Naive B cell (primary cell): ENCODE results near the gene MAPK12. TPM values are rescaled to one million over a fixed set of nuclear protein-coding genes. Genes with fewer than 3 reads are reported as not detected.

Experiments used
- ATAC-seq, 2 donors: fragments of 150-1000 bp; cut with Tn5 transposase; 2 replicates each; pipeline ENCODE4 v1.10.0; 2021; ENCODE audit warnings: low read depth in 2 of 2, mild to moderate bottlenecking in 2 of 2, moderate library complexity in 2 of 2
- DNase-seq: peaks from one replicate; pipeline ENCODE4 v3.0.0; 2022
- H3K27ac Mint-ChIP-seq, 6 donors: one replicate each; pipeline ENCODE4 v1.8.0; 2020 to 2022; ENCODE audit warnings: mild to moderate bottlenecking in 6 of 6, mixed read lengths in 6 of 6, moderate library complexity in 5 of 6, inconsistent platforms in 2 of 6
- H3K27me3 Mint-ChIP-seq, 3 donors: one replicate each; pipeline ENCODE4 v1.8.0; 2021 to 2022; ENCODE audit warnings: mixed read lengths in 3 of 3, mild to moderate bottlenecking in 1 of 3
- H3K36me3 Mint-ChIP-seq, 2 donors: one replicate each; pipeline ENCODE4 v1.8.0; 2020 to 2022; ENCODE audit warnings: mixed read lengths in 2 of 2, inconsistent platforms in 1 of 2, mild to moderate bottlenecking in 1 of 2
- H3K4me1 Mint-ChIP-seq, 3 donors: one replicate each; pipeline ENCODE4 v1.8.0; 2020 to 2022; ENCODE audit warnings: mixed read lengths in 3 of 3, inconsistent platforms in 1 of 3, mild to moderate bottlenecking in 1 of 3, moderate library complexity in 1 of 3
- H3K4me3 Mint-ChIP-seq, 8 donors: one replicate each; pipeline ENCODE4 v1.8.0; 2020 to 2022; ENCODE audit warnings: mild to moderate bottlenecking in 8 of 8, mixed read lengths in 8 of 8, moderate library complexity in 8 of 8, inconsistent platforms in 2 of 8
- H3K9me3 Mint-ChIP-seq, 7 donors: one replicate each; pipeline ENCODE4 v1.8.0; 2020 to 2022; ENCODE audit warnings: mixed read lengths in 7 of 7, mild to moderate bottlenecking in 5 of 7, inconsistent platforms in 2 of 7, moderate library complexity in 1 of 7
- polyA plus RNA-seq, 6 donors: library from polyadenylated mRNA; unstranded; fragments of 300-500 nt; fragmentation: Illumina TruSeq; gene quantifications; one replicate each; pipeline ENCODE4 v1.2.3, GENCODE V29; 2021; ENCODE audit warnings: low read depth in 6 of 6

MAPK12 gene
- polyA plus RNA-seq, 6 donors from 2014 or later, result 0.04 to 0.19 (median 0.09) TPM; not detected in 1

GRCh38 chr22:50218153-50218995 is 43.1 kb downstream of the MAPK12 start:
- ATAC-seq (peak in 1 of 2 donors; percentile 19), DNase-seq (no peak)
- peak overlapping the region in 1 of 6 donors; percentile 7 for H3K27ac Mint-ChIP-seq
- H3K27me3 Mint-ChIP-seq, result no peaks in the 10 kb centered on the region
- H3K9me3 Mint-ChIP-seq, result no peaks in the 10 kb centered on the region
- peaks cover 0 to 12% of the 10 kb centered on the region in 2 donors for H3K36me3 Mint-ChIP-seq
- H3K4me1 Mint-ChIP-seq, result peaks cover 6 to 15% (median 12%) of the 10 kb centered on the region in 3 donors
- no peak overlapping the region for H3K4me3 Mint-ChIP-seq

DNA sequence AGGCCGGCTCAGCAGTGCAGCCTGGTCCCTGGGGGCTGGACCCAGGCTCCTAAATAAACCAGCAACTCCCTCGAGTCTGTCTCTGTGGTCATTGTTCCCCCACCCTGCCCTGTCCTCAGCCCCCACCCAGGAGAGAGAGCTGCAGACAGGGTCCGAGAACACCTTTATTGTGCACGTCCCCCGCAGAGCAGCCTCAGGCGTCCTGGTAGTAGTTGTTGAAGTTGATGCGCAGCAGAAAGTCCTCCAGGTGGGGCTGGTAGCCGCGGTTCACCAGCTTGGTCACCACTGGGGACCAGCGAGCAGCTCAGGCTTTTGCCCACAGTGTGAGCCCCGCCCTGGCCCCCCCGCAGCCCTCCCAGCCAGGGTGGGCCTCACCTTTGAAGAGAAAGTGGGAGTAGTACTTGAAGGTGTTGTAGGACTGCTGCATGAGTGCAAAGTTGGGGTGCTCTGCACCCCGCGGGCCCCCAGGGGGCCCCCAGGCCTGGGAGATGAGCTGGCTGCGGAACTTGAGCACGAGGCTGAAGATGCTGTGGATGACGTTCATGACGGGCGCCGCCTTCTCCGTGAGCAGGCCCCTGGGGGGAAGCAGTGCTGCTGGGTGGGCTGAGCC is 43.8 kb downstream of the MAPK12 start:
- DNase-seq, result no peak
- no peak overlapping the region for H3K27ac Mint-ChIP-seq

GRCh38 chr22:50216684-50217520 is 44.6 kb downstream of the MAPK12 start:
- H3K36me3 Mint-ChIP-seq, result peaks cover 0 to 22% of the 10 kb centered on the region in 2 donors

More for the DNA sequence above, 43.8 kb downstream of the MAPK12 start:
- peaks cover 9 to 23% (median 17%) of the 10 kb centered on the region in 3 donors for H3K4me1 Mint-ChIP-seq
- peak overlapping the region in 1 of 8 donors; percentile 65 for H3K4me3 Mint-ChIP-seq
- ATAC-seq, result peak; percentile 23 to 29
- H3K9me3 Mint-ChIP-seq, result no peaks in the 10 kb centered on the region
- peaks cover 0 to 19% of the 10 kb centered on the region in 2 donors for H3K36me3 Mint-ChIP-seq
- no peaks in the 10 kb centered on the region for H3K27me3 Mint-ChIP-seq

GRCh38 chr22:50216055-50216683 is 45.3 kb downstream of the MAPK12 start:
- H3K27me3 Mint-ChIP-seq, result no peaks in the 10 kb centered on the region
- H3K27ac Mint-ChIP-seq, result peak overlapping the region in 4 of 6 donors; percentile 39 to 75 (median 48)
- H3K36me3 Mint-ChIP-seq, result peaks cover 0 to 22% of the 10 kb centered on the region in 2 donors
- H3K4me1 Mint-ChIP-seq, result peaks cover 12 to 25% (median 19%) of the 10 kb centered on the region in 3 donors
- ATAC-seq (no peak), DNase-seq (no peak)
- peak overlapping the region in 1 of 8 donors; percentile 51 for H3K4me3 Mint-ChIP-seq
- H3K9me3 Mint-ChIP-seq, result no peaks in the 10 kb centered on the region

More at GRCh38 chr22:50216684-50217520, 44.6 kb downstream of the MAPK12 start:
- H3K27me3 Mint-ChIP-seq, result no peaks in the 10 kb centered on the region
- peak overlapping the region in 1 of 8 donors; percentile 65 for H3K4me3 Mint-ChIP-seq
- no peaks in the 10 kb centered on the region for H3K9me3 Mint-ChIP-seq
- ATAC-seq (no peak), DNase-seq (no peak)
- peaks cover 12 to 25% (median 19%) of the 10 kb centered on the region in 3 donors for H3K4me1 Mint-ChIP-seq
- no peak overlapping the region for H3K27ac Mint-ChIP-seq

- no peak for DNase-seq
- H3K27me3 Mint-ChIP-seq, result no peaks in the 10 kb centered on the region
These were observed 46.0 kb downstream of the MAPK12 start for GRCh38 chr22:50215297-50216054.

DNA sequence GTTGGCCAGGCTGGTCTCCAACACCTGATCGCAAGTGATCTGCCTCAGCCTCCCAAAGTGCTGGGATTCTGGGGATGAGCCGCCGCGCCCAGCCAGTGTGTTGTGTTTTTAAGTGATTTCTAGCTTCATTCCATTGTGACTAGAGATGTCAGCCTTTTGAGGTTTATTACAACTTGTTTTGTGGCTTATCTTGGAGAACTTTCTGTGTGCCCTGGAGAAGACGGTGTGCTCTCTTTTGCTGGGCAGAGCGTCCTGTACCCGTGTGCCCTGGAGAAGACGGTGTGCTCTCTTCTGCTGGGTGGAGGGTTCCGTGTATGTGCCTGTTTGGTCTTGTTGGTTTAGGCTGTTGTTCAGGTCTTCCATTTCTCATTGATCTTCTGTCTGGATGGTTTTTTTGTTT is 48.2 kb downstream of the MAPK12 start:
- no peaks in the 10 kb centered on the region for H3K27me3 Mint-ChIP-seq
- peak overlapping the region in 1 of 6 donors; percentile 72 for H3K27ac Mint-ChIP-seq
- no peak for ATAC-seq
- H3K4me3 Mint-ChIP-seq, result no peak overlapping the region
- H3K4me1 Mint-ChIP-seq, result peaks cover 17 to 33% (median 23%) of the 10 kb centered on the region in 3 donors
- no peaks in the 10 kb centered on the region for H3K9me3 Mint-ChIP-seq
- peaks cover 5 to 29% of the 10 kb centered on the region in 2 donors for H3K36me3 Mint-ChIP-seq
- no peak for DNase-seq

More at GRCh38 chr22:50215297-50216054, 46.0 kb downstream of the MAPK12 start:
- Mint-ChIP-seq H3K36me3 (peaks cover 0 to 22% of the 10 kb centered on the region in 2 donors), H3K4me1 (peaks cover 12 to 25% (median 19%) of the 10 kb centered on the region in 3 donors), H3K27ac (peak overlapping the region in 4 of 6 donors; percentile 39 to 75 (median 58)), H3K9me3 (no peaks in the 10 kb centered on the region), H3K4me3 (peak overlapping the region in 1 of 8 donors; percentile 51)
- no peak for ATAC-seq

DNA sequence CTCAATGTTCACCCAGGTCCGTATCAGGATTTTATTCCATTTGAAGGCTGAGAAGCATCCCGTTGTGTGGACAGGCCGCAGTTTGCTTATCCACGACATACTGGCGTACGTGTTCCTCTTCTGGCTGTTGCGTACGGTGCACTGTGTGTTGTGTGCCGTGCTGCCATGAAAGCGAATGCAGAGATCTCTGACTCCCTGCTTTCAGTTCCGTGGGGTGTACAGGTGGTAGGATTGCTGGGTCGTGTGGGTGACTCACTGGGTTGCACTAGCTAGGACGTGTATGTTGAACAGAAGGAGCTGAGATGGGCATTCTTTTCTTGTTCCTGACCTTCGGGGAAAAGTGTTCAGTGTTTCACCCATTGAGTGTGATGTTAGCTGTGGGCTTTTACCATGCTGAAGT is 50.3 kb downstream of the MAPK12 start:
- Mint-ChIP-seq H3K27ac (peak overlapping the region in 1 of 6 donors; percentile 85), H3K9me3 (no peaks in the 10 kb centered on the region), H3K4me3 (no peak overlapping the region), H3K36me3 (peaks cover 5 to 29% of the 10 kb centered on the region in 2 donors), H3K4me1 (peaks cover 24 to 34% (median 32%) of the 10 kb centered on the region in 3 donors), H3K27me3 (no peaks in the 10 kb centered on the region)
- no peak for ATAC-seq
- DNase-seq, result no peak

DNA sequence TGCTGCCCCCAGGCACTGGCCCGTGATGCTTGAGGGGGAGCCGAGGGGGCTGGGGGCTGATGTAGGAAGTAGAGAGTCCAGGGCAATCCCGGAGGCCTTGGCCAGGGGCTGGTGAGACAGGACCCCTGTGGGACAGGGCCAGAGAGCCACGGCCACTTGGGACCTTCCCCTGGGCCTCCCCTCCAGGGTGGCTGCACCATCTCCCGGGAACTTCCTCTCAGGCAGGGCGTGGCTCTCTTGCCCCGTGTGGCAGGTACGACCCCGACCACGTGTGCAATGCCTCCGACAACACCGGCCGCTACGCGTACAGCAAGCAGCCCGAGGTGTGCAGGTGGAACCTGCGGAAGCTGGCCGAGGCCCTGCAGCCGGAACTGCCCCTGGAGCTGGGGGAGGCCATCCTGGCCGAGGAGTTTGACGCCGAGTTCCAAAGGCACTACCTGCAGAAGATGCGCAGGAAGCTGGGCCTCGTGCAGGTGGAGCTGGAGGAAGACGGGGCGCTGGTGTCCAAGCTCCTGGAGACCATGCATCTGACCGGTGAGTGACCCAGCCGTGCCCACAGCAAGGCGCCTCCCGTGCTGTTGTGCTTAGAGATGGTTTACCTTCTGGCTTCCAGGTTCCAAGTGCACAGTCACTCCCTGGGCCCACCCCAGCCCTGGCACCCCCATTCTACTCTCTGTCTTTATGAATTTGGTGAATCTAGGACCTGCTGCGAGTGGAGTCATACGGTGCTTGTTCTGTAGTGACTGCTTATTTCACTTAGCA is 50.9 kb downstream of the MAPK12 start:
- DNase-seq, result no peak
- no peak overlapping the region for H3K4me3 Mint-ChIP-seq
- H3K27me3 Mint-ChIP-seq, result no peaks in the 10 kb centered on the region
- no peak for ATAC-seq
- H3K4me1 Mint-ChIP-seq, result peaks cover 24 to 34% (median 32%) of the 10 kb centered on the region in 3 donors
- no peaks in the 10 kb centered on the region for H3K9me3 Mint-ChIP-seq
- H3K27ac Mint-ChIP-seq, result peak overlapping the region in 3 of 6 donors; percentile 54 to 88 (median 85)
- peaks cover 5 to 29% of the 10 kb centered on the region in 2 donors for H3K36me3 Mint-ChIP-seq

- DNase-seq, result peak; percentile 69
- peaks cover 7 to 29% of the 10 kb centered on the region in 2 donors for H3K36me3 Mint-ChIP-seq
- ATAC-seq, result peak; percentile 50 to 75
- H3K27ac Mint-ChIP-seq, result peak overlapping the region in 5 of 6 donors; percentile 23 to 90 (median 71)
- H3K4me1 Mint-ChIP-seq, result peaks cover 25 to 33% (median 32%) of the 10 kb centered on the region in 3 donors
- peak overlapping the region in 1 of 8 donors; percentile 6 for H3K4me3 Mint-ChIP-seq
- no peaks in the 10 kb centered on the region for H3K9me3 Mint-ChIP-seq
- H3K27me3 Mint-ChIP-seq, result no peaks in the 10 kb centered on the region
These were observed 51.6 kb downstream of the MAPK12 start for GRCh38 chr22:50209893-50210292.

DNA sequence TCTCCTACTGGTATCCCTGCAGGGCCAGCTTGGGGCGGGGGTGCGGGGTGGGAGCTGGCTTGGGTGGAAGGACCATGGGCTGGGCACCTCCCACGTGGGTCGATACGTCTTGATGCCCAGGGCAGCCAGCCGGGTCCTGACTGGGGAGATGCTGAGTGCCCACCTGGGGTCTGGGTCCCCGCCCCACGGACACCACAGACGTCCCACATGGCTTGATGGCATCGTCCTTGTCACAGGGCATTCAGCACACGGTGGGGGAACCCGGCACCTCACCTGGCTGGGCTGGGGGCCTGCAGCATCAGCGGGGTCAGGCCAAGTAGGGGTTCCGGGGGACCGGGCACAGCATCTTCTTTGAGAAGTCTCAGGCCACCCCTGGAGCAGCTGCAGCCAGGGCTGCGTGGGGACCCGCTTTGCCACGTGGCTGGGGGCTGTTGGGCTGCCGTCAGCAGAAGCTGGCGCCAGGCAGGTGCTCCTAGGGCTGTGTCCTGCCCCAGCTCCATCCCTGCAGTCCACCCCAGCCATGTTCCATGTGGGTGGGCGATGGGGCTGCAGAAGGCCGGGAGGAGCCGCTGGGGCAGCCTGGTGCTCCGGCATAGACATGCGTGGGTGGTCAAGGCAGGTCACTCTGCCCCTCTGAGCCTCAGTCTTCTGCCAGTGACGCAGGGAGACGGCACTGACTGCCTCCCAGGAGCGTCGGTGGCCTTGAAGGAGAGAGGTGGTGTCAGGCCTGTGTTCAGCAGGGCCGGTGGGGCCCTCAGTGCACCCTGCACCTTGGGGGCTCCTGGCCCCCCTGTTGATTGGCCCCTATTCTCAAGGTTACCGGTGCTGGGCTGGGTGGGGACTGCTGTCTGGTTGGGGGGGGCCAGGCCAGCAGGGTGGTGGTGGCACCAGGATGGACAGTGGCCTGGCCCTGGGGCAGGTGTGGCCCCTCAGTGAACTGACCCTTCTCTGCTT is 52.3 kb downstream of the MAPK12 start:
- Mint-ChIP-seq H3K27ac (peak overlapping the region; percentile 23 to 90 (median 78)), H3K4me1 (peaks cover 26 to 33% (median 33%) of the 10 kb centered on the region in 3 donors), H3K36me3 (peaks cover 10 to 29% of the 10 kb centered on the region in 2 donors), H3K9me3 (no peaks in the 10 kb centered on the region), H3K4me3 (peak overlapping the region in 1 of 8 donors; percentile 6), H3K27me3 (no peaks in the 10 kb centered on the region)
- DNase-seq (no peak), ATAC-seq (peak; percentile 4 to 17)
